GM12875 (cell line): ENCODE results near the gene NDUFA11.
"Not testable (repeated sequence)": the region's sequence is repeated elsewhere in the genome, so short reads cannot be mapped to it uniquely, and the experiment has no call there.

ENCODE experiments used
- H3K4me3 ChIP-seq: one replicate; pipeline ENCODE4 v1.5.1; 2011; ENCODE audit warnings: low read depth, low read length, control low read depth
- CTCF ChIP-seq: IDR thresholded peaks from 2 replicates; pipeline ENCODE4 v1.5.1; 2011; ENCODE audit warnings: low read depth, mild to moderate bottlenecking, control low read depth, inconsistent platforms, low read length, moderate library complexity, borderline replicate concordance; ENCODE audit not compliant: insufficient read depth

The NDUFA11 gene

GRCh38 chr19:5890099-5890498 lies 13.5 kb downstream of the NDUFA11 start:
- TF ChIP-seq CTCF: no peak
- H3K4me3 ChIP-seq: no peak overlapping the region

GRCh38 chr19:5889288-5889971 lies 14.2 kb downstream of the NDUFA11 start:
- no peak for TF ChIP-seq CTCF
- H3K4me3 ChIP-seq: no peak overlapping the region

GRCh38 chr19:5884065-5884811 lies 19.4 kb downstream of the NDUFA11 start:
- not testable (repeated sequence) for H3K4me3 ChIP-seq

GRCh38 chr19:5883157-5883873 lies 20.3 kb downstream of the NDUFA11 start:
- not testable (repeated sequence) for H3K4me3 ChIP-seq

- no peak for TF ChIP-seq CTCF
Measured at GRCh38 chr19:5882421-5882968, 21.1 kb downstream of the NDUFA11 start.

GRCh38 chr19:5881543-5882299 lies 21.9 kb downstream of the NDUFA11 start:
- H3K4me3 ChIP-seq: no peak overlapping the region
- TF ChIP-seq CTCF: no peak

More at GRCh38 chr19:5882421-5882968, 21.1 kb downstream of the NDUFA11 start:
- no peak overlapping the region for H3K4me3 ChIP-seq

- no peak overlapping the region for H3K4me3 ChIP-seq
- no peak for TF ChIP-seq CTCF
Measured at GRCh38 chr19:5880604-5881078, 22.9 kb downstream of the NDUFA11 start.
